DMS53 (cell line): ENCODE results near the gene SLC1A3.

Experiments used
- DNase-seq: peaks from one replicate; lab custom pipeline; 2025; lab: John Stamatoyannopoulos, UW

The SLC1A3 gene

GRCh38 chr5:36600917-36601527 is 5.4 kb upstream of the SLC1A3 start:
- no peak for DNase-seq

- peak; percentile 3 for DNase-seq
Measured at GRCh38 chr5:36602704-36603321, 3.6 kb upstream of the SLC1A3 start.

- no peak for DNase-seq
Measured at GRCh38 chr5:36605241-36605640, 1.2 kb upstream of the SLC1A3 start.

GRCh38 chr5:36606036-36606427 is 374 bp upstream of the SLC1A3 start:
- no peak for DNase-seq

- DNase-seq, result no peak
Measured at GRCh38 chr5:36607114-36607571, 737 bp downstream of the SLC1A3 start.

GRCh38 chr5:36607838-36608783 is 1.7 kb downstream of the SLC1A3 start:
- no peak for DNase-seq

- DNase-seq, result no peak
Measured at GRCh38 chr5:36610621-36611020, 4.2 kb downstream of the SLC1A3 start.

GRCh38 chr5:36611520-36612274 is 5.3 kb downstream of the SLC1A3 start:
- DNase-seq, result no peak

GRCh38 chr5:36613241-36613640 is 6.8 kb downstream of the SLC1A3 start:
- DNase-seq, result no peak

GRCh38 chr5:36613771-36614656 is 7.6 kb downstream of the SLC1A3 start:
- DNase-seq, result no peak

- no peak for DNase-seq
Measured at GRCh38 chr5:36614657-36615308, 8.4 kb downstream of the SLC1A3 start.

GRCh38 chr5:36619012-36619635 is 12.7 kb downstream of the SLC1A3 start:
- no peak for DNase-seq

GRCh38 chr5:36621985-36622384 is 15.6 kb downstream of the SLC1A3 start:
- DNase-seq, result no peak

GRCh38 chr5:36623832-36624231 is 17.4 kb downstream of the SLC1A3 start:
- DNase-seq, result no peak

GRCh38 chr5:36624277-36624676 is 17.9 kb downstream of the SLC1A3 start:
- no peak for DNase-seq

- DNase-seq, result no peak
Measured at GRCh38 chr5:36628695-36629094, 22.3 kb downstream of the SLC1A3 start.

- no peak for DNase-seq
Measured at GRCh38 chr5:36629729-36630128, 23.3 kb downstream of the SLC1A3 start.

GRCh38 chr5:36630201-36631145 is 24.1 kb downstream of the SLC1A3 start:
- no peak for DNase-seq

- no peak for DNase-seq
Measured at GRCh38 chr5:36631154-36631553, 24.7 kb downstream of the SLC1A3 start.
